SK-N-SH (cell line): ENCODE measurements around the gene SYT13. TPM values are rescaled to one million over a fixed set of nuclear protein-coding genes. Genes with fewer than 3 reads are reported as not detected.

Source experiments
- CTCF ChIA-PET: fragments of 300-600, 350-600 bp; formaldehyde crosslinking; extraction: SDS; loops from one replicate; lab custom pipeline; 2021; lab: Yijun Ruan, JAX
- POLR2A ChIA-PET: fragments of 350-600 bp; sonication (Branson Sonifier 250); formaldehyde crosslinking; extraction: SDS; loops from one replicate; lab custom pipeline; 2020; ENCODE audit warnings: antibody characterized with exemption, inconsistent platforms; lab: Yijun Ruan, JAX
- DNase-seq: peaks from one replicate; pipeline ENCODE4 v3.0.0; 2012
- H2AFZ ChIP-seq: fragments of 200-600 bp; sonication (generic); 2 replicates; pipeline ENCODE4 v1.8.1; 2016; ENCODE audit warnings: antibody characterized with exemption, mild to moderate bottlenecking, low read depth
- H3F3A ChIP-seq: fragments of 200-600 bp; sonication (generic); replicated peaks from 2 replicates; pipeline ENCODE3; 2016; ENCODE audit warnings: antibody characterized with exemption, mild to moderate bottlenecking; ENCODE audit not compliant: insufficient read depth
- H3K27ac ChIP-seq, 2 experiments: fragments of 200-500 bp in 1 of 2; fragments of 200-600 bp in 1 of 2; sonication (Bioruptor generic) in 1 of 2; sonication (generic), shearing (Covaris generic) in 1 of 2; 2 replicates each; pipeline versions ENCODE4 v1.5.1 to v1.6.1; 2014 to 2016; ENCODE audit warnings: low read depth in 2 of 2, inconsistent platforms in 1 of 2, low read length in 1 of 2, mild to moderate bottlenecking in 1 of 2, mixed read lengths in 1 of 2
- H3K27me3 ChIP-seq: fragments of 200-600 bp; sonication (generic), shearing (Covaris generic); 2 replicates; pipeline ENCODE4 v1.6.1; 2016; ENCODE audit warnings: mixed run types; ENCODE audit not compliant: insufficient read depth
- H3K36me3 ChIP-seq, 2 experiments: fragments of 200-500 bp in 1 of 2; fragments of 200-600 bp in 1 of 2; sonication (Bioruptor generic) in 1 of 2; sonication (generic) in 1 of 2; replicated peaks in 1 of 2; 2 replicates each; pipeline versions ENCODE3 to v1.5.1; 2014 to 2016; ENCODE audit warnings: low read length in 1 of 2, mild to moderate bottlenecking in 1 of 2; ENCODE audit not compliant: insufficient read depth in 2 of 2, control insufficient read depth in 1 of 2
- H3K4me1 ChIP-seq, 2 experiments: fragments of 200-500 bp in 1 of 2; fragments of 200-600 bp in 1 of 2; sonication (Bioruptor generic) in 1 of 2; sonication (generic), shearing (Covaris generic) in 1 of 2; 2 replicates each; pipeline versions ENCODE4 v1.5.1 to v1.6.1; 2014 to 2016; ENCODE audit warnings: low read depth in 1 of 2, low read length in 1 of 2, mixed run types in 1 of 2; ENCODE audit not compliant: insufficient read depth in 2 of 2, control insufficient read depth in 1 of 2
- H3K4me2 ChIP-seq: fragments of 200-600 bp; sonication (generic), shearing (Covaris generic); 2 replicates; pipeline ENCODE4 v1.6.1; 2017; ENCODE audit warnings: mixed run types
- H3K4me3 ChIP-seq, 2 experiments: fragments of 200-500 bp in 1 of 2; fragments of 200-600 bp in 1 of 2; sonication (Bioruptor generic) in 1 of 2; sonication (generic), shearing (Covaris generic) in 1 of 2; 2 replicates each; pipeline versions ENCODE4 v1.5.1 to v1.8.1; 2014 to 2016; ENCODE audit warnings: low read depth in 2 of 2, inconsistent platforms in 1 of 2, low read length in 1 of 2, mild to moderate bottlenecking in 1 of 2, mixed read lengths in 1 of 2, moderate library complexity in 1 of 2
- H3K79me2 ChIP-seq: fragments of 200-600 bp; sonication (generic); 2 replicates; pipeline ENCODE4 v1.8.1; 2017; ENCODE audit warnings: mild to moderate bottlenecking; ENCODE audit not compliant: insufficient read depth
- H3K9ac ChIP-seq: fragments of 200-600 bp; sonication (generic); 2 replicates; pipeline ENCODE4 v1.6.1; 2017; ENCODE audit warnings: mixed run types
- H3K9me2 ChIP-seq: fragments of 200-600 bp; sonication (generic); 2 replicates; pipeline ENCODE4 v1.6.1; 2017; ENCODE audit warnings: mixed run types
- H3K9me3 ChIP-seq: fragments of 200-600 bp; sonication (generic); 2 replicates; pipeline ENCODE4 v1.6.1; 2017; ENCODE audit warnings: mixed run types, mild to moderate bottlenecking, moderate library complexity
- H4K20me1 ChIP-seq: fragments of 200-600 bp; sonication (generic); 2 replicates; pipeline ENCODE4 v1.6.1; 2017; ENCODE audit warnings: mild to moderate bottlenecking, mixed run types; ENCODE audit not compliant: insufficient read depth
- CHD2 ChIP-seq: fragments of 150-350 bp; IDR thresholded peaks from 2 replicates; pipeline ENCODE4 v1.6.1; 2018; ENCODE audit warnings: low read length; ENCODE audit not compliant: partially characterized antibody
- EP300 ChIP-seq, 2 experiments: IDR thresholded peaks; 2 replicates each; pipeline versions ENCODE4 v1.4.0 to v1.6.1; 2012; ENCODE audit warnings: borderline replicate concordance in 1 of 2, low read depth in 1 of 2, low read length in 1 of 2
- FOSL2 ChIP-seq: IDR thresholded peaks from 2 replicates; pipeline ENCODE4 v1.4.0; 2012; ENCODE audit warnings: low read depth, mild to moderate bottlenecking, moderate library complexity, borderline replicate concordance
- FOXJ3 ChIP-seq: sonication (generic); formaldehyde crosslinking; IDR thresholded peaks from 2 replicates; pipeline ENCODE4 v1.5.1; 2020; ENCODE audit warnings: mild to moderate bottlenecking, missing genetic modification reagents
- NFIC ChIP-seq: IDR thresholded peaks from 2 replicates; pipeline ENCODE4 v1.4.0; 2012; ENCODE audit warnings: borderline replicate concordance
- NRF1 ChIP-seq: IDR thresholded peaks from 2 replicates; pipeline ENCODE4 v1.6.1; 2012; ENCODE audit warnings: low read depth, mild to moderate bottlenecking, low read length
- POLR2AphosphoS5 ChIP-seq: IDR thresholded peaks from 2 replicates; pipeline ENCODE4 v1.6.1; 2012; ENCODE audit warnings: low read depth, low read length
- RFX5 ChIP-seq: IDR thresholded peaks from 2 replicates; pipeline ENCODE4 v1.6.1; 2012; ENCODE audit warnings: mild to moderate bottlenecking, improper control_type of control experiment, low read length
- SMC3 ChIP-seq: IDR thresholded peaks from 2 replicates; pipeline ENCODE4 v1.6.1; 2012; ENCODE audit warnings: low read depth, low read length, improper control_type of control experiment
- TCF12 ChIP-seq: IDR thresholded peaks from 2 replicates; pipeline ENCODE4 v1.4.0; 2012
- WGBS: methylation state at CpG from one replicate; pipeline ENCODE4 v1.1.6; 2017; ENCODE audit warnings: low lambda C conversion rate; 5-methylcytosine and 5-hydroxymethylcytosine counted together
- polyA plus RNA-seq, 3 experiments: library from polyadenylated mRNA; depleted of rRNA; stranded (reverse); fragments of >200 nt; gene quantifications; 2 replicates each; pipeline ENCODE4 v1.2.3, GENCODE V29; 2012
- TF ChIP-seq, protein P1 (sequence below): fragments of 200-600 bp; sonication (generic); IDR thresholded peaks from 2 replicates; pipeline ENCODE4 v1.6.1; 2017; ENCODE audit warnings: antibody characterized with exemption, mild to moderate bottlenecking, moderate library complexity
- TF ChIP-seq, protein P2 (sequence below): fragments of 150-350 bp; IDR thresholded peaks from 2 replicates; pipeline ENCODE4 v1.6.1; 2016; ENCODE audit warnings: mild to moderate bottlenecking, low read depth, low read length
- TF ChIP-seq, protein P3 (sequence below): IDR thresholded peaks from 2 replicates; pipeline ENCODE4 v1.4.0; 2012; ENCODE audit warnings: low read depth, borderline replicate concordance
- TF ChIP-seq, protein P4 (sequence below): IDR thresholded peaks from 2 replicates; pipeline ENCODE4 v1.6.1; 2012; ENCODE audit warnings: mild to moderate bottlenecking, low read depth, low read length, moderate library complexity

Gene SYT13
- polyA plus RNA-seq, 1 of the 3 experiments (the other 2 are of a cell fraction) = not detected

DNA sequence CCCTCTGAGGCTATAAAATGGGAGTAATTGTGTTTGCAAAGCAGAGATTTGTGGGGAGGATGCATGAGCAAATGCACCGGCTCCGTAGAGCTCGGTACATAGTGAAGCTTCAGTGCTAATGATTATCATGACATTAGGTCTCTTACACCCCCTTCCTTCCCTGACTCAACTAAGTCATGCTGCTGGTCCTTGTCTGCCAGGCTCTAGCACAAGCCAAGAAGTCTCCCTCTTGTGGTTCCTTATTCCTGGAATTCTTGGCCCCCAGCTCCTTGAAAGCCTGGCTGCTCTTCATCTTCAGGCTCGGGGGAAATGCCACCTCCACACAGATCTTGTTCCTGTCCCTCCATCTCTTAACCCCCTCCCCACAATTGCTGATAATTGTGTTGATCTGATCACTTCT lies 45.7 kb upstream of the SYT13 start:
- H4K20me1 ChIP-seq = no peaks in the 10 kb centered on the region
- no peaks in the 10 kb centered on the region; the same call in none of the 2 replicates for H3K27me3 ChIP-seq
- no peak overlapping the region for H3K4me2 ChIP-seq
- no peak overlapping the region for H2AFZ ChIP-seq
- no peaks in the 10 kb centered on the region for H3K9me3 ChIP-seq
- no peaks in the 10 kb centered on the region for H3K9me2 ChIP-seq
- H3K36me3 ChIP-seq = no peaks in the 10 kb centered on the region
- peaks cover 4 to 13% of the 10 kb centered on the region in 2 experiments; a peak in 2 of 4 replicates for H3K4me1 ChIP-seq
- no peak overlapping the region for H3K9ac ChIP-seq
- CTCF ChIA-PET = interaction anchor here (0.6 to 9.3 kb wide), 18 partner anchors 8 to 440 kb away, joined by 3 to 207 read pairs (median 4); no protein-coding TSS in a partner anchor
- no peak for DNase-seq
- no peaks in the 10 kb centered on the region for H3F3A ChIP-seq
- POLR2A ChIA-PET = no interaction called here
- 46% methylated on average over 4 of the region's 4 CpGs for WGBS
- no peak overlapping the region for H3K27ac ChIP-seq
- TF ChIP-seq CHD2 (no peak), NRF1 (no peak), TCF12 (no peak), FOXJ3 (CRISPR knock-in tag) (no peak), EP300 (IDR thresholded peaks at IDR 0.05; ENCODE audit: borderline replicate concordance in 1 of 2, low read depth in 1 of 2, low read length in 1 of 2) (no peak), POLR2AphosphoS5 (no peak), RFX5 (no peak), SMC3 (no peak), NFIC (no peak), FOSL2 (no peak)
- TF ChIP-seq, protein P1, sequence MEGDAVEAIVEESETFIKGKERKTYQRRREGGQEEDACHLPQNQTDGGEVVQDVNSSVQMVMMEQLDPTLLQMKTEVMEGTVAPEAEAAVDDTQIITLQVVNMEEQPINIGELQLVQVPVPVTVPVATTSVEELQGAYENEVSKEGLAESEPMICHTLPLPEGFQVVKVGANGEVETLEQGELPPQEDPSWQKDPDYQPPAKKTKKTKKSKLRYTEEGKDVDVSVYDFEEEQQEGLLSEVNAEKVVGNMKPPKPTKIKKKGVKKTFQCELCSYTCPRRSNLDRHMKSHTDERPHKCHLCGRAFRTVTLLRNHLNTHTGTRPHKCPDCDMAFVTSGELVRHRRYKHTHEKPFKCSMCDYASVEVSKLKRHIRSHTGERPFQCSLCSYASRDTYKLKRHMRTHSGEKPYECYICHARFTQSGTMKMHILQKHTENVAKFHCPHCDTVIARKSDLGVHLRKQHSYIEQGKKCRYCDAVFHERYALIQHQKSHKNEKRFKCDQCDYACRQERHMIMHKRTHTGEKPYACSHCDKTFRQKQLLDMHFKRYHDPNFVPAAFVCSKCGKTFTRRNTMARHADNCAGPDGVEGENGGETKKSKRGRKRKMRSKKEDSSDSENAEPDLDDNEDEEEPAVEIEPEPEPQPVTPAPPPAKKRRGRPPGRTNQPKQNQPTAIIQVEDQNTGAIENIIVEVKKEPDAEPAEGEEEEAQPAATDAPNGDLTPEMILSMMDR = no peak
- TF ChIP-seq, protein P2, sequence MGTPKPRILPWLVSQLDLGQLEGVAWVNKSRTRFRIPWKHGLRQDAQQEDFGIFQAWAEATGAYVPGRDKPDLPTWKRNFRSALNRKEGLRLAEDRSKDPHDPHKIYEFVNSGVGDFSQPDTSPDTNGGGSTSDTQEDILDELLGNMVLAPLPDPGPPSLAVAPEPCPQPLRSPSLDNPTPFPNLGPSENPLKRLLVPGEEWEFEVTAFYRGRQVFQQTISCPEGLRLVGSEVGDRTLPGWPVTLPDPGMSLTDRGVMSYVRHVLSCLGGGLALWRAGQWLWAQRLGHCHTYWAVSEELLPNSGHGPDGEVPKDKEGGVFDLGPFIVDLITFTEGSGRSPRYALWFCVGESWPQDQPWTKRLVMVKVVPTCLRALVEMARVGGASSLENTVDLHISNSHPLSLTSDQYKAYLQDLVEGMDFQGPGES = no peak
- TF ChIP-seq, protein P3, sequence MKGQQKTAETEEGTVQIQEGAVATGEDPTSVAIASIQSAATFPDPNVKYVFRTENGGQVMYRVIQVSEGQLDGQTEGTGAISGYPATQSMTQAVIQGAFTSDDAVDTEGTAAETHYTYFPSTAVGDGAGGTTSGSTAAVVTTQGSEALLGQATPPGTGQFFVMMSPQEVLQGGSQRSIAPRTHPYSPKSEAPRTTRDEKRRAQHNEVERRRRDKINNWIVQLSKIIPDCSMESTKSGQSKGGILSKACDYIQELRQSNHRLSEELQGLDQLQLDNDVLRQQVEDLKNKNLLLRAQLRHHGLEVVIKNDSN = no peak
- TF ChIP-seq, protein P4, sequence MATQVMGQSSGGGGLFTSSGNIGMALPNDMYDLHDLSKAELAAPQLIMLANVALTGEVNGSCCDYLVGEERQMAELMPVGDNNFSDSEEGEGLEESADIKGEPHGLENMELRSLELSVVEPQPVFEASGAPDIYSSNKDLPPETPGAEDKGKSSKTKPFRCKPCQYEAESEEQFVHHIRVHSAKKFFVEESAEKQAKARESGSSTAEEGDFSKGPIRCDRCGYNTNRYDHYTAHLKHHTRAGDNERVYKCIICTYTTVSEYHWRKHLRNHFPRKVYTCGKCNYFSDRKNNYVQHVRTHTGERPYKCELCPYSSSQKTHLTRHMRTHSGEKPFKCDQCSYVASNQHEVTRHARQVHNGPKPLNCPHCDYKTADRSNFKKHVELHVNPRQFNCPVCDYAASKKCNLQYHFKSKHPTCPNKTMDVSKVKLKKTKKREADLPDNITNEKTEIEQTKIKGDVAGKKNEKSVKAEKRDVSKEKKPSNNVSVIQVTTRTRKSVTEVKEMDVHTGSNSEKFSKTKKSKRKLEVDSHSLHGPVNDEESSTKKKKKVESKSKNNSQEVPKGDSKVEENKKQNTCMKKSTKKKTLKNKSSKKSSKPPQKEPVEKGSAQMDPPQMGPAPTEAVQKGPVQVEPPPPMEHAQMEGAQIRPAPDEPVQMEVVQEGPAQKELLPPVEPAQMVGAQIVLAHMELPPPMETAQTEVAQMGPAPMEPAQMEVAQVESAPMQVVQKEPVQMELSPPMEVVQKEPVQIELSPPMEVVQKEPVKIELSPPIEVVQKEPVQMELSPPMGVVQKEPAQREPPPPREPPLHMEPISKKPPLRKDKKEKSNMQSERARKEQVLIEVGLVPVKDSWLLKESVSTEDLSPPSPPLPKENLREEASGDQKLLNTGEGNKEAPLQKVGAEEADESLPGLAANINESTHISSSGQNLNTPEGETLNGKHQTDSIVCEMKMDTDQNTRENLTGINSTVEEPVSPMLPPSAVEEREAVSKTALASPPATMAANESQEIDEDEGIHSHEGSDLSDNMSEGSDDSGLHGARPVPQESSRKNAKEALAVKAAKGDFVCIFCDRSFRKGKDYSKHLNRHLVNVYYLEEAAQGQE = no peak
- no peaks in the 10 kb centered on the region for H3K79me2 ChIP-seq
- no peak overlapping the region for H3K4me3 ChIP-seq
